OCI-LY7 (cell line): ENCODE data around the gene SEPTIN10. TPM values are rescaled to one million over a fixed set of nuclear protein-coding genes. Genes with fewer than 3 reads are reported as not detected.

Source experiments
- BruUV-seq: library from RNA; stranded (reverse); fragments of 400-500 nt; replicated peaks from 2 replicates; lab custom pipeline; 2021; lab: Mats Ljungman, UMichigan
- CTCF ChIA-PET: fragments of 300-600 bp; sonication (Branson Sonifier 250); formaldehyde crosslinking; loops from one replicate; lab custom pipeline; 2022; ENCODE audit warnings: antibody characterized with exemption; ENCODE audit not compliant: unreplicated experiment; lab: Charles Lee
- POLR2A ChIA-PET: fragments of 300-600 bp; sonication (Branson Sonifier 250); formaldehyde crosslinking; loops from one replicate; lab custom pipeline; 2022; ENCODE audit warnings: antibody characterized with exemption; lab: Charles Lee
- DNase-seq: peaks from one replicate; pipeline ENCODE4 v3.0.0-alpha.2; 2015; ENCODE audit warnings: low spot score
- H2AFZ ChIP-seq: fragments of 200-600 bp; sonication (generic), shearing (Covaris generic); 2 replicates; pipeline ENCODE4 v1.6.1; 2014; ENCODE audit warnings: mild to moderate bottlenecking, antibody characterized with exemption, low read length, moderate library complexity
- H3K27ac ChIP-seq: fragments of 200-600 bp; sonication (generic); 2 replicates; pipeline ENCODE4 v1.5.1; 2014; ENCODE audit warnings: mixed run types, low read depth, mild to moderate bottlenecking, moderate library complexity, low read length, inconsistent platforms; ENCODE audit not compliant: poor library complexity, severe bottlenecking
- H3K36me3 ChIP-seq: fragments of 200-600 bp; sonication (generic); 2 replicates; pipeline ENCODE4 v1.6.1; 2014; ENCODE audit warnings: mild to moderate bottlenecking, antibody characterized with exemption, low read length, moderate library complexity, mixed read lengths; ENCODE audit not compliant: insufficient read depth
- H3K4me1 ChIP-seq: fragments of 200-600 bp; sonication (generic); 2 replicates; pipeline ENCODE4 v1.5.1; 2014; ENCODE audit warnings: mild to moderate bottlenecking, low read length; ENCODE audit not compliant: insufficient read depth, poor library complexity, severe bottlenecking
- H3K4me2 ChIP-seq: fragments of 200-600 bp; sonication (generic); 2 replicates; pipeline ENCODE4 v1.6.1; 2014; ENCODE audit warnings: mild to moderate bottlenecking, low read length
- H3K4me3 ChIP-seq: fragments of 200-600 bp; sonication (generic); 2 replicates; pipeline ENCODE4 v1.5.1; 2014; ENCODE audit warnings: mild to moderate bottlenecking, low read depth, low read length; ENCODE audit not compliant: poor library complexity, severe bottlenecking
- H3K79me2 ChIP-seq: fragments of 200-600 bp; sonication (generic); 2 replicates; pipeline ENCODE4 v1.6.1; 2016; ENCODE audit warnings: low read depth, mild to moderate bottlenecking, low read length, moderate library complexity, mixed read lengths; ENCODE audit not compliant: insufficient read depth
- H3K9me2 ChIP-seq: fragments of 200-600 bp; sonication (generic); 2 replicates; pipeline ENCODE4 v1.6.1; 2016; ENCODE audit warnings: mild to moderate bottlenecking, low read length, mixed read lengths; ENCODE audit not compliant: insufficient read depth
- H3K9me3 ChIP-seq: fragments of 200-600 bp; sonication (generic); 2 replicates; pipeline ENCODE4 v1.6.1; 2014; ENCODE audit warnings: mild to moderate bottlenecking, mixed run types, low read length, mixed read lengths
- H4K20me1 ChIP-seq: fragments of 200-600 bp; sonication (generic); 2 replicates; pipeline ENCODE4 v1.6.1; 2014; ENCODE audit warnings: mild to moderate bottlenecking, antibody characterized with exemption, low read length, moderate library complexity, mixed read lengths; ENCODE audit not compliant: insufficient read depth
- EZH2phosphoT487 ChIP-seq: fragments of 200-600 bp; sonication (generic); IDR thresholded peaks from 2 replicates; pipeline ENCODE4 v1.6.1; 2018; ENCODE audit warnings: low read depth, borderline replicate concordance, mild to moderate bottlenecking, mixed run types, antibody characterized with exemption, low read length, moderate library complexity, mixed read lengths
- intact Hi-C: fragments of 100-400 bp; cut with micrococcal nuclease; formaldehyde crosslinking; loops from one replicate; pipeline ENCODE4 v1.10.0; 2022; ENCODE audit not compliant: unreplicated experiment
- total RNA-seq, 2 experiments: library from RNA; depleted of rRNA in 1 of 2; stranded (reverse); fragments of >200 nt in 1 of 2; shearing (Covaris generic) in 1 of 2; gene quantifications; 2 replicates each; pipeline ENCODE4 v1.2.3, GENCODE V29; 2014 to 2022
- TF ChIP-seq, protein P1 (sequence below): fragments of 200-600 bp; sonication (generic); conservative IDR thresholded peaks from 2 replicates; pipeline ENCODE4 v1.5.1; 2014; ENCODE audit warnings: mild to moderate bottlenecking, antibody characterized with exemption, low read length, moderate library complexity, mixed read lengths

Gene SEPTIN10
- total RNA-seq, 2 experiments from 2014 or later, result not detected

DNA sequence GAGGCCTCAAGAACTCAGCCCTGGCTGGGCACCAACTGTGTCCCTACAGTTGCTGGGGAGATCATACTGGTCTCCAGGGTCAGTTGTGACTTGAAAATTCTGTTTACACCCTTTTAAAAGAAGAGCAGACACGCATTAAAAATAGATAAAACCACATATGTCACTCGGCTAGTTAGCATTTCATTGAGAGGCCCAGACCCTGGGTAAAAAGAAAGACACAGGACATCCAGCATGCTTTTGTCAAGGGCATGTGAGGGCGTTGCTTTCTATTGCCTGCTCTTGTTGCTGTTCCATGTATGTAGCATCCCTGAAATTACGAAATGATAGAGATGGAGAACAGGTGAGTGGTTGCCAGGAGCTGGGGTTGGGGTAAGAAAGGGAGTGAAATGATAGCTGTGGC is 94.3 kb downstream of the SEPTIN10 start:
- POLR2A ChIA-PET, result no interaction called here
- H3K36me3 ChIP-seq, result no peaks in the 10 kb centered on the region
- H3K4me3 ChIP-seq, result no peak overlapping the region
- H2AFZ ChIP-seq, result no peak overlapping the region
- H3K9me2 ChIP-seq, result no peaks in the 10 kb centered on the region
- DNase-seq, result no peak
- H4K20me1 ChIP-seq, result no peaks in the 10 kb centered on the region
- H3K79me2 ChIP-seq, result no peaks in the 10 kb centered on the region
- BruUV-seq, result no TSS peak
- intact Hi-C loops, result no loop called here
- TF ChIP-seq, protein P1, sequence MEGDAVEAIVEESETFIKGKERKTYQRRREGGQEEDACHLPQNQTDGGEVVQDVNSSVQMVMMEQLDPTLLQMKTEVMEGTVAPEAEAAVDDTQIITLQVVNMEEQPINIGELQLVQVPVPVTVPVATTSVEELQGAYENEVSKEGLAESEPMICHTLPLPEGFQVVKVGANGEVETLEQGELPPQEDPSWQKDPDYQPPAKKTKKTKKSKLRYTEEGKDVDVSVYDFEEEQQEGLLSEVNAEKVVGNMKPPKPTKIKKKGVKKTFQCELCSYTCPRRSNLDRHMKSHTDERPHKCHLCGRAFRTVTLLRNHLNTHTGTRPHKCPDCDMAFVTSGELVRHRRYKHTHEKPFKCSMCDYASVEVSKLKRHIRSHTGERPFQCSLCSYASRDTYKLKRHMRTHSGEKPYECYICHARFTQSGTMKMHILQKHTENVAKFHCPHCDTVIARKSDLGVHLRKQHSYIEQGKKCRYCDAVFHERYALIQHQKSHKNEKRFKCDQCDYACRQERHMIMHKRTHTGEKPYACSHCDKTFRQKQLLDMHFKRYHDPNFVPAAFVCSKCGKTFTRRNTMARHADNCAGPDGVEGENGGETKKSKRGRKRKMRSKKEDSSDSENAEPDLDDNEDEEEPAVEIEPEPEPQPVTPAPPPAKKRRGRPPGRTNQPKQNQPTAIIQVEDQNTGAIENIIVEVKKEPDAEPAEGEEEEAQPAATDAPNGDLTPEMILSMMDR, result no peak
- TF ChIP-seq EZH2phosphoT487, result no peak
- H3K4me2 ChIP-seq, result no peak overlapping the region
- CTCF ChIA-PET, result no interaction called here
- no peaks in the 10 kb centered on the region for H3K4me1 ChIP-seq
- H3K27ac ChIP-seq, result no peak overlapping the region
- no peaks in the 10 kb centered on the region for H3K9me3 ChIP-seq

DNA sequence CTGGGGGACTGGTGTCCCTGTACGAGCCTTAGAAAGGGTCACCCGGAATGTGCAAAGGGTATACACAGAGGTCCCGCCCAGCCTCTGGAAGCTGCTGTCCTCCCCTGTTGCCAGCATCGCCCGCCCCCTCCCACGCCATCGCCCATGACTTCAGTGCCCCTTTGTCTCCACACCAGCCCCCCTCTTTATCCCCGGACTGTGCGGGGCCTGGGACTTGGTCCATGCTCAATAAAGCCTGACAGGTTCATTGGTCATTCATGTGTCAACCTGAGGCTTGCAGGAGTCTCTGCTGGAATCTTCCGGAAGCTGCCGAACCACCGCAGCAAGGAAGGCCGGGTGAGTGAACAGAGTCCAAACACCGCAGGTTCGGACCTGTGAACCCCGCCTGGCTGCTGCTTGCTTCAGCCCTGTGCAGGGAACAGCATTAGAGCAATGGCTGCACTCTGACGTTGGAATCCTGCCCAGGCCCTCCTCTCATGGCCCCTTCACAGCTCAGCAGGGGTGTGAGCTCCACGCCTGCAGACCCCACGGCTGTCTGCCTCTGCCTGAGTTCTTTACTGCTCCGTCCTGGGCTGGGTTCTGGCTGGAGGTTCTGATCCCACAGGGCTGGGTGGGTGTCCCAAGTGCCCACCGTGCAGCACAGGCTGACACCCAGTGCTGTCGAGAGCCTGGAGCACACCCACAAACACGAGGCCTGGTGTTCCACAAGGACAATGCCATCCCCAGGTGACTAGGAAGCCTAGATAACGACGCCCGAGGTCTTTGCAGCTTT is 96.5 kb downstream of the SEPTIN10 start:
- POLR2A ChIA-PET, result no interaction called here
- Histone ChIP-seq H2AFZ (no peak overlapping the region), H3K9me2 (no peaks in the 10 kb centered on the region), H3K36me3 (no peaks in the 10 kb centered on the region), H3K4me2 (no peak overlapping the region), H3K4me1 (no peaks in the 10 kb centered on the region), H3K9me3 (no peaks in the 10 kb centered on the region), H3K27ac (no peak overlapping the region), H3K79me2 (no peaks in the 10 kb centered on the region), H3K4me3 (no peak overlapping the region), H4K20me1 (no peaks in the 10 kb centered on the region)
- intact Hi-C loops, result no loop called here
- no TSS peak for BruUV-seq
- no peak for DNase-seq
- CTCF ChIA-PET, result no interaction called here
- TF ChIP-seq, protein P1, result no peak
- TF ChIP-seq EZH2phosphoT487, result no peak

DNA sequence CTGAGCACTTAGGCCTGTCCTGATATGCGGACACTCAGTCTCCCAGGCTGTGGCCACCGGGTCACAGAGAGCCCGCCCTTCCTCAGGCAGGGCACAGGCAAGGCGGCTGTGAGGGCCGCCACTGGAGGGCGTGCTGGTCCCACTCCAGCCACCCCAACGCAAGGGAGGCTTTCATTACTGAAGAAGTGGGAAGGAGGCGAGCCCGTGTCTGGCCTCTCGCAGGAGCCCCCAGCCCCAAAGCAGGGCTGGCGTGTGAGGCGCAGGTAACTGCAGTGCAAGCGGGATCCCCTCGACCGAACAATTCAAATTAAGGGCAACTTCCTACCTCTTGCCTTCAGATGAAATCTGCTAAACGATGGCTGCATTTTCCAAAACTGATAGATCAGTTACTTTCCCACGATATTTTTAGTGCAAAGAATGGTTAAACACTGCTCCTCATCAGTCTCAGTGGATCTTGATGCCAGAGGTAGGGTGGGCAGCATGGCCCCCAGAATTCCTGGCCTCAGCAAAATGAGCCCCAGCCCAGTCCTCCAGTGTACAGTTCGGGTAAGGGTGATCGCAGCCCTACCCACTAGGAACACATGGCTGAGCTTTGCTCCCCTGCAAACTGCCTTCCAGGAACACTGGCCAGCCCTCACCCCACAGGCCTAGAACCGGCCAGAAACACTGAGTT is 97.2 kb downstream of the SEPTIN10 start:
- Histone ChIP-seq H3K36me3 (no peaks in the 10 kb centered on the region), H3K79me2 (no peaks in the 10 kb centered on the region), H4K20me1 (no peaks in the 10 kb centered on the region), H3K27ac (no peak overlapping the region), H3K4me2 (no peak overlapping the region), H3K4me1 (no peaks in the 10 kb centered on the region), H2AFZ (no peak overlapping the region), H3K9me2 (no peaks in the 10 kb centered on the region), H3K4me3 (no peak overlapping the region), H3K9me3 (no peaks in the 10 kb centered on the region)
- ChIA-PET CTCF (no interaction called here), POLR2A (no interaction called here)
- no peak for DNase-seq
- intact Hi-C loops, result no loop called here
- BruUV-seq, result no TSS peak
- no peak for TF ChIP-seq EZH2phosphoT487
- TF ChIP-seq, protein P1, result peak; percentile 65
